ENCODE measurements around the gene TGFA. TPM values are rescaled to one million over a fixed set of nuclear protein-coding genes. Genes with fewer than 3 reads are reported as not detected.

Gene TGFA
- polyA plus RNA-seq, 4 donors: 6.3 to 10.7 (median 9.3) TPM

- no peaks in the 10 kb centered on the region for H3K36me3 ChIP-seq (ENCODE audit: control insufficient read depth in 3 of 3, insufficient read depth in 2 of 3, low read depth in 1 of 3, low read length in 3 of 3)
- no peaks in the 10 kb centered on the region for H3K4me1 ChIP-seq (ENCODE audit: control insufficient read depth in 3 of 3, insufficient read depth in 2 of 3, low read depth in 1 of 3, low read length in 2 of 3)
- no peak for FAIRE-seq
- H3K4me3 ChIP-seq (ENCODE audit: low read depth in 1 of 3, low read length in 3 of 3): no peak overlapping the region
- H3K9me3 ChIP-seq (ENCODE audit: control insufficient read depth in 2 of 2, insufficient read depth in 1 of 2, low read depth in 1 of 2, low read length in 1 of 2): no peaks in the 10 kb centered on the region
- H3K27ac ChIP-seq (ENCODE audit: low read depth in 1 of 3, low read length in 2 of 3): no peak overlapping the region
- no peaks in the 10 kb centered on the region for H3K27me3 ChIP-seq (ENCODE audit: control insufficient read depth in 3 of 3, insufficient read depth in 3 of 3, low read length in 3 of 3)
- DNase-seq: peak in 1 of 2 donors; percentile 32
Measured at GRCh38 chr2:70498054-70498453, 55.6 kb downstream of the TGFA start.

GRCh38 chr2:70496819-70497218 is 56.8 kb downstream of the TGFA start:
- WGBS, 3 donors: 69 to 83% (median 80%) methylated on average over 5 of the region's 5 CpGs
- H3K4me1 ChIP-seq (ENCODE audit: control insufficient read depth in 3 of 3, insufficient read depth in 2 of 3, low read depth in 1 of 3, low read length in 2 of 3): no peaks in the 10 kb centered on the region
- H3K27ac ChIP-seq (ENCODE audit: low read depth in 1 of 3, low read length in 2 of 3): no peak overlapping the region
- peaks cover 0 to 4% (median 0%) of the 10 kb centered on the region in 3 donors for H3K36me3 ChIP-seq (ENCODE audit: control insufficient read depth in 3 of 3, insufficient read depth in 2 of 3, low read depth in 1 of 3, low read length in 3 of 3)
- no peaks in the 10 kb centered on the region for H3K27me3 ChIP-seq (ENCODE audit: control insufficient read depth in 3 of 3, insufficient read depth in 3 of 3, low read length in 3 of 3)
- no peak for DNase-seq
- FAIRE-seq: no peak
- H3K9me3 ChIP-seq (ENCODE audit: control insufficient read depth in 2 of 2, insufficient read depth in 1 of 2, low read depth in 1 of 2, low read length in 1 of 2): peaks cover 0 to 2% of the 10 kb centered on the region in 2 donors
- no peak overlapping the region for H3K4me3 ChIP-seq (ENCODE audit: low read depth in 1 of 3, low read length in 3 of 3)

GRCh38 chr2:70494293-70494886 is 59.2 kb downstream of the TGFA start:
- Histone ChIP-seq H3K27me3 (ENCODE audit: control insufficient read depth in 3 of 3, insufficient read depth in 3 of 3, low read length in 3 of 3) (no peaks in the 10 kb centered on the region), H3K27ac (ENCODE audit: low read depth in 1 of 3, low read length in 2 of 3) (no peak overlapping the region), H3K9me3 (ENCODE audit: control insufficient read depth in 2 of 2, insufficient read depth in 1 of 2, low read depth in 1 of 2, low read length in 1 of 2) (peaks cover 0 to 2% of the 10 kb centered on the region in 2 donors), H3K4me1 (ENCODE audit: control insufficient read depth in 3 of 3, insufficient read depth in 2 of 3, low read depth in 1 of 3, low read length in 2 of 3) (no peaks in the 10 kb centered on the region), H3K4me3 (ENCODE audit: low read depth in 1 of 3, low read length in 3 of 3) (no peak overlapping the region), H3K36me3 (ENCODE audit: control insufficient read depth in 3 of 3, insufficient read depth in 2 of 3, low read depth in 1 of 3, low read length in 3 of 3) (peaks cover 0 to 4% (median 0%) of the 10 kb centered on the region in 3 donors)
- DNase-seq (no peak), FAIRE-seq (no peak)
- 39 to 70% (median 55%) methylated on average over 3 of the region's 3 CpGs for WGBS, 3 donors

GRCh38 chr2:70490381-70490780 is 63.2 kb downstream of the TGFA start:
- Histone ChIP-seq H3K27me3 (ENCODE audit: control insufficient read depth in 3 of 3, insufficient read depth in 3 of 3, low read length in 3 of 3) (peaks cover 0 to 2% (median 0%) of the 10 kb centered on the region in 3 donors), H3K4me1 (ENCODE audit: control insufficient read depth in 3 of 3, insufficient read depth in 2 of 3, low read depth in 1 of 3, low read length in 2 of 3) (no peaks in the 10 kb centered on the region), H3K36me3 (ENCODE audit: control insufficient read depth in 3 of 3, insufficient read depth in 2 of 3, low read depth in 1 of 3, low read length in 3 of 3) (peaks cover 0 to 4% (median 0%) of the 10 kb centered on the region in 3 donors), H3K9me3 (ENCODE audit: control insufficient read depth in 2 of 2, insufficient read depth in 1 of 2, low read depth in 1 of 2, low read length in 1 of 2) (peaks cover 0 to 2% of the 10 kb centered on the region in 2 donors), H3K27ac (ENCODE audit: low read depth in 1 of 3, low read length in 2 of 3) (no peak overlapping the region), H3K4me3 (ENCODE audit: low read depth in 1 of 3, low read length in 3 of 3) (no peak overlapping the region)
- DNase-seq (no peak), FAIRE-seq (no peak)
- WGBS, 3 donors: 78 to 88% (median 82%) methylated on average over 5 of the region's 5 CpGs

GRCh38 chr2:70489165-70489564 is 64.5 kb downstream of the TGFA start:
- WGBS, 3 donors: 79 to 94% (median 86%) methylated on average over 10 of the region's 10 CpGs
- H3K27me3 ChIP-seq (ENCODE audit: control insufficient read depth in 3 of 3, insufficient read depth in 3 of 3, low read length in 3 of 3): peaks cover 0 to 2% (median 0%) of the 10 kb centered on the region in 3 donors
- no peak overlapping the region for H3K27ac ChIP-seq (ENCODE audit: low read depth in 1 of 3, low read length in 2 of 3)
- no peak overlapping the region for H3K4me3 ChIP-seq (ENCODE audit: low read depth in 1 of 3, low read length in 3 of 3)
- H3K9me3 ChIP-seq (ENCODE audit: control insufficient read depth in 2 of 2, insufficient read depth in 1 of 2, low read depth in 1 of 2, low read length in 1 of 2): peaks cover 0 to 2% of the 10 kb centered on the region in 2 donors
- DNase-seq: no peak
- no peak for FAIRE-seq
- H3K4me1 ChIP-seq (ENCODE audit: control insufficient read depth in 3 of 3, insufficient read depth in 2 of 3, low read depth in 1 of 3, low read length in 2 of 3): no peaks in the 10 kb centered on the region
- H3K36me3 ChIP-seq (ENCODE audit: control insufficient read depth in 3 of 3, insufficient read depth in 2 of 3, low read depth in 1 of 3, low read length in 3 of 3): peaks cover 0 to 4% (median 0%) of the 10 kb centered on the region in 3 donors

- FAIRE-seq (no peak), DNase-seq (no peak)
- 86 to 95% (median 87%) methylated on average over 1 of the region's 1 CpG for WGBS, 3 donors
- no peak overlapping the region for H3K27ac ChIP-seq (ENCODE audit: low read depth in 1 of 3, low read length in 2 of 3)
- H3K27me3 ChIP-seq (ENCODE audit: control insufficient read depth in 3 of 3, insufficient read depth in 3 of 3, low read length in 3 of 3): peaks cover 0 to 2% (median 2%) of the 10 kb centered on the region in 3 donors
- H3K36me3 ChIP-seq (ENCODE audit: control insufficient read depth in 3 of 3, insufficient read depth in 2 of 3, low read depth in 1 of 3, low read length in 3 of 3): peaks cover 0 to 2% (median 0%) of the 10 kb centered on the region in 3 donors
- H3K4me3 ChIP-seq (ENCODE audit: low read depth in 1 of 3, low read length in 3 of 3): no peak overlapping the region
- H3K9me3 ChIP-seq (ENCODE audit: control insufficient read depth in 2 of 2, insufficient read depth in 1 of 2, low read depth in 1 of 2, low read length in 1 of 2): peaks cover 0 to 6% of the 10 kb centered on the region in 2 donors
- H3K4me1 ChIP-seq (ENCODE audit: control insufficient read depth in 3 of 3, insufficient read depth in 2 of 3, low read depth in 1 of 3, low read length in 2 of 3): no peaks in the 10 kb centered on the region
Measured at GRCh38 chr2:70484086-70484485, 69.5 kb downstream of the TGFA start.

GRCh38 chr2:70482401-70482800 is 71.2 kb downstream of the TGFA start:
- Histone ChIP-seq H3K4me1 (ENCODE audit: control insufficient read depth in 3 of 3, insufficient read depth in 2 of 3, low read depth in 1 of 3, low read length in 2 of 3) (no peaks in the 10 kb centered on the region), H3K4me3 (ENCODE audit: low read depth in 1 of 3, low read length in 3 of 3) (no peak overlapping the region), H3K9me3 (ENCODE audit: control insufficient read depth in 2 of 2, insufficient read depth in 1 of 2, low read depth in 1 of 2, low read length in 1 of 2) (peaks cover 0 to 6% of the 10 kb centered on the region in 2 donors), H3K27me3 (ENCODE audit: control insufficient read depth in 3 of 3, insufficient read depth in 3 of 3, low read length in 3 of 3) (peaks cover 0 to 2% (median 2%) of the 10 kb centered on the region in 3 donors), H3K36me3 (ENCODE audit: control insufficient read depth in 3 of 3, insufficient read depth in 2 of 3, low read depth in 1 of 3, low read length in 3 of 3) (peaks cover 0 to 2% (median 0%) of the 10 kb centered on the region in 3 donors), H3K27ac (ENCODE audit: low read depth in 1 of 3, low read length in 2 of 3) (no peak overlapping the region)
- DNase-seq: no peak
- no peak for FAIRE-seq

GRCh38 chr2:70480468-70480867 is 73.2 kb downstream of the TGFA start:
- Histone ChIP-seq H3K27me3 (ENCODE audit: control insufficient read depth in 3 of 3, insufficient read depth in 3 of 3, low read length in 3 of 3) (peaks cover 0 to 2% (median 0%) of the 10 kb centered on the region in 3 donors), H3K4me1 (ENCODE audit: control insufficient read depth in 3 of 3, insufficient read depth in 2 of 3, low read depth in 1 of 3, low read length in 2 of 3) (no peaks in the 10 kb centered on the region), H3K27ac (ENCODE audit: low read depth in 1 of 3, low read length in 2 of 3) (no peak overlapping the region), H3K4me3 (ENCODE audit: low read depth in 1 of 3, low read length in 3 of 3) (no peak overlapping the region), H3K36me3 (ENCODE audit: control insufficient read depth in 3 of 3, insufficient read depth in 2 of 3, low read depth in 1 of 3, low read length in 3 of 3) (peaks cover 0 to 2% (median 0%) of the 10 kb centered on the region in 3 donors), H3K9me3 (ENCODE audit: control insufficient read depth in 2 of 2, insufficient read depth in 1 of 2, low read depth in 1 of 2, low read length in 1 of 2) (peaks cover 0 to 6% of the 10 kb centered on the region in 2 donors)
- no peak for FAIRE-seq
- 74 to 94% (median 75%) methylated on average over 5 of the region's 5 CpGs for WGBS, 3 donors
- no peak for DNase-seq

- H3K4me3 ChIP-seq (ENCODE audit: low read depth in 1 of 3, low read length in 3 of 3): no peak overlapping the region
- no peak for DNase-seq
- H3K27ac ChIP-seq (ENCODE audit: low read depth in 1 of 3, low read length in 2 of 3): no peak overlapping the region
- H3K27me3 ChIP-seq (ENCODE audit: control insufficient read depth in 3 of 3, insufficient read depth in 3 of 3, low read length in 3 of 3): peaks cover 0 to 2% (median 0%) of the 10 kb centered on the region in 3 donors
- FAIRE-seq: no peak
- peaks cover 0 to 2% (median 0%) of the 10 kb centered on the region in 3 donors for H3K36me3 ChIP-seq (ENCODE audit: control insufficient read depth in 3 of 3, insufficient read depth in 2 of 3, low read depth in 1 of 3, low read length in 3 of 3)
- WGBS, 3 donors: 80 to 95% (median 82%) methylated on average over 3 of the region's 3 CpGs
- peaks cover 0 to 6% of the 10 kb centered on the region in 2 donors for H3K9me3 ChIP-seq (ENCODE audit: control insufficient read depth in 2 of 2, insufficient read depth in 1 of 2, low read depth in 1 of 2, low read length in 1 of 2)
- H3K4me1 ChIP-seq (ENCODE audit: control insufficient read depth in 3 of 3, insufficient read depth in 2 of 3, low read depth in 1 of 3, low read length in 2 of 3): no peaks in the 10 kb centered on the region
Measured at GRCh38 chr2:70479816-70480215, 73.8 kb downstream of the TGFA start.

Data from small intestine (tissue), 7 donors.